ENCODE measurements around the gene MOCOS.

DNA sequence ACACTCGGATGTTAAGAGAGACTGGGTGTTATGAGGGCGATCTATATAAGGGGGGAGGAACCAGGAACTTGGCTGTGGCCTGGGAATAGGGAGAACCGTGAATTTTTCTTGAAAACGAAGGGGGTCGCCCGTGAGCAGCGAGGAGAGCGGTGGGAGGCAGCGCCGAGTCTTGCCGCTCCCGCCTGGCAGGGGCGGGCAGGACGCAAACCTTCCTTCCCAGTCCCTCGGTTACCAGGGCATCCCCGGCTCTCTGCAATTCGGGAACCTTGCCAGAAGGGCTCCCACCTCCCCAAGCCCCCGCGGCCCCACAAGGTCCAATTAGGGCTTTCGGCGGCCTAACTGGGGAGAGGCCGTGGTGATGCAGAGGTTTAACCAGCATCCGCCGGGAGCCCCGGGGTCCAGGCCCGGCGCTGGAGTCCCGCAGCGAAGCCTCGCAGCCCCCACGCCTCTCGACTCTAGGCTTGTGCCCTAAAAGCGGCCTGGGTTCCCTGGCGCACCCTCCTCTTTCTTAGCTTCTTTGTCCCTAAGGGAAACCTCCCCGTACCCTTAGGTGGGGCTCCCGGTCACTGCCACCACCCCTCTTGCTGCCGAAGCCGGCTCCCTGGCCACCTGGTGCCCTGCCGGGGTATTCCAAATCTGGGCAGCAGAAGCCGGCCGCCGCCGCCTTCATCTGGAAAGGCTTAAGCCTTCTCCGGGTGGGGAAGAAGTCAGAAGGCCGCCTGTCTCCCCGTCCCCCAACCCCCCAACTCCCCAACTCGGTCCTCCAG is 109.5 kb downstream of the MOCOS start:
- no peak for TF ChIP-seq EZH2 (IDR thresholded peaks at IDR 0.05; ENCODE audit: borderline replicate concordance, insufficient read depth, low read depth, low read length, poor library complexity, severe bottlenecking)
- no peak for TF ChIP-seq CTCF (IDR thresholded peaks at IDR 0.05)
